ENCODE measurements around the gene ACAP2. TPM values are rescaled to one million over a fixed set of nuclear protein-coding genes. Genes with fewer than 3 reads are reported as not detected.
A peak's percentile ranks its signal among the peaks of the same experiment; 100 is the strongest.

Gene ACAP2
- total RNA-seq, 1 experiment from 2014 or later: 57.9 TPM

- intact Hi-C loops (cut with micrococcal nuclease; ENCODE audit: unreplicated experiment) (loop anchor here (10.0 kb wide), 1 partner anchor 100 kb away; no protein-coding TSS in a partner anchor), in situ Hi-C loops (cut with HindIII; ENCODE audit: low pct_unique_long_range_greater_than_20kb, low sequenced_read_pairs) (no loop called here)
- TF ChIP-seq TCF7L2 (IDR thresholded peaks at IDR 0.05; ENCODE audit: low read depth, low read length) (no peak), REST (IDR thresholded peaks at IDR 0.05; ENCODE audit: insufficient read depth in 1 of 2, low read depth in 2 of 2, low read length in 1 of 2) (no peak), CTCF (IDR thresholded peaks at IDR 0.05) (no peak), POLR2AphosphoS5 (IDR thresholded peaks at IDR 0.05; ENCODE audit: low read depth, low read length) (no peak), SIN3A (IDR thresholded peaks at IDR 0.05; ENCODE audit: borderline replicate concordance, insufficient read depth, low read depth, low read length) (no peak)
- no peak overlapping the region for H3K27ac ChIP-seq (ENCODE audit: low read length)
- H3K36me3 ChIP-seq (ENCODE audit: control insufficient read depth, insufficient read depth, low read length): no peaks in the 10 kb centered on the region
- no peak overlapping the region for H3K4me3 ChIP-seq (ENCODE audit: low read depth in 2 of 2, low read length in 2 of 2)
- peaks cover 22% of the 10 kb centered on the region for H3K4me1 ChIP-seq (ENCODE audit: control insufficient read depth, insufficient read depth, low read length)
- H3K9me3 ChIP-seq (ENCODE audit: control insufficient read depth, insufficient read depth, low read depth, low read length): no peaks in the 10 kb centered on the region
- POLR2A ChIA-PET: interaction anchor here (0.6 kb wide), 1 partner anchor 263 kb away, joined by 4 read pairs; no protein-coding TSS in a partner anchor
- H3K27me3 ChIP-seq (ENCODE audit: control insufficient read depth, insufficient read depth, low read length): no peaks in the 10 kb centered on the region
- CTCF ChIA-PET: interaction anchor here (1.4 kb wide), 1 partner anchor 573 kb away, joined by 3 read pairs; no protein-coding TSS in a partner anchor
- no peak for DNase-seq (ENCODE audit: low read depth, low spot score)
- no peak for ATAC-seq
- BruUV-seq (replicated peaks): no TSS peak
Observed at GRCh38 chr3:195255176-195255500, 187.7 kb downstream of the ACAP2 start.

GRCh38 chr3:195254454-195255175 lies 188.2 kb downstream of the ACAP2 start:
- intact Hi-C loops (cut with micrococcal nuclease; ENCODE audit: unreplicated experiment): loop anchor here (10.0 kb wide), 1 partner anchor 100 kb away; no protein-coding TSS in a partner anchor
- POLR2A ChIA-PET: interaction anchor here (0.6 kb wide), 1 partner anchor 264 kb away, joined by 4 read pairs; no protein-coding TSS in a partner anchor
- Histone ChIP-seq H3K4me3 (ENCODE audit: low read depth in 2 of 2, low read length in 2 of 2) (no peak overlapping the region), H3K4me1 (ENCODE audit: control insufficient read depth, insufficient read depth, low read length) (peaks cover 22% of the 10 kb centered on the region), H3K9me3 (ENCODE audit: control insufficient read depth, insufficient read depth, low read depth, low read length) (no peaks in the 10 kb centered on the region), H3K27me3 (ENCODE audit: control insufficient read depth, insufficient read depth, low read length) (no peaks in the 10 kb centered on the region), H3K27ac (ENCODE audit: low read length) (0 out of 2 replicates have a peak overlapping the region, but pooled peaks have one; percentile 32), H3K36me3 (ENCODE audit: control insufficient read depth, insufficient read depth, low read length) (no peaks in the 10 kb centered on the region)
- TF ChIP-seq SIN3A (IDR thresholded peaks at IDR 0.05; ENCODE audit: borderline replicate concordance, insufficient read depth, low read depth, low read length): no peak
- no peak for TF ChIP-seq CTCF (IDR thresholded peaks at IDR 0.05)
- no peak for TF ChIP-seq POLR2AphosphoS5 (IDR thresholded peaks at IDR 0.05; ENCODE audit: low read depth, low read length)
- no peak for TF ChIP-seq REST (IDR thresholded peaks at IDR 0.05; ENCODE audit: insufficient read depth in 1 of 2, low read depth in 2 of 2, low read length in 1 of 2)
- no peak for TF ChIP-seq TCF7L2 (IDR thresholded peaks at IDR 0.05; ENCODE audit: low read depth, low read length)
- no peak for ATAC-seq
- BruUV-seq (replicated peaks): no TSS peak
- no peak for DNase-seq (ENCODE audit: low read depth, low spot score)
- in situ Hi-C loops (cut with HindIII; ENCODE audit: low pct_unique_long_range_greater_than_20kb, low sequenced_read_pairs): no loop called here
- CTCF ChIA-PET: interaction anchor here (1.4 kb wide), 1 partner anchor 572 kb away, joined by 3 read pairs; no protein-coding TSS in a partner anchor
